LNCaP clone FGC (cell line): ENCODE data around the gene LYSET.

ENCODE experiments used
- DNase-seq: peaks from one replicate; pipeline ENCODE4 v3.0.0-alpha.2; 2011; ENCODE audit warnings: low read depth
- H3K4me3 ChIP-seq: 2 replicates; pipeline ENCODE4 v1.5.1; 2011; ENCODE audit warnings: mild to moderate bottlenecking, low read depth, low read length, control low read depth
- CTCF ChIP-seq: IDR thresholded peaks from 2 replicates; pipeline ENCODE4 v1.5.1; 2012; ENCODE audit warnings: mild to moderate bottlenecking; ENCODE audit not compliant: control insufficient read depth, insufficient read depth; ENCODE audit errors: extremely low read depth

Gene LYSET

GRCh38 chr14:93199031-93199430 lies 13.9 kb downstream of the LYSET start:
- H3K4me3 ChIP-seq = no peak overlapping the region
- DNase-seq = no peak

DNA sequence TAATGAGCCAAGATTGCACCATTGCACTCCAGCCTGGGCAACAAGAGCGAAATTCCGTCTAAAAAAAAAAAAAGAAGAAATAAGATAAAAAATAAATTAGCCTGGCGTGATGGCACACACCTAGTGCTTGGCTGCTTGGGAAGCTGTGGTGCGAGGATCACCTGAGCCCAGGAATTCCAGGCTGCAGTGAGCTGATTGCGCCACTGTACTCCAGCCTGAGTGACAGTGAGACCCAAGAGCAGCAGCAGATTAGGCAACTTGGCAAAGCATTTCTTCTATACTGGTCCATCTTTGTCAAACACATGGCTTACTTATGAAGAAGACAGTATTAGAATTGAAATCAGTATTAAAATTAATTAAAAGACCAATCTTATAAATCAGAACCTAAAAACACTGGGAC lies 15.4 kb downstream of the LYSET start:
- DNase-seq = no peak
- no peak for TF ChIP-seq CTCF
- no peak overlapping the region for H3K4me3 ChIP-seq

More at GRCh38 chr14:93199031-93199430, 13.9 kb downstream of the LYSET start:
- no peak for TF ChIP-seq CTCF

- DNase-seq = no peak
- H3K4me3 ChIP-seq = no peak overlapping the region
- no peak for TF ChIP-seq CTCF
Observed at GRCh38 chr14:93201155-93201704, 16.1 kb downstream of the LYSET start.

DNA sequence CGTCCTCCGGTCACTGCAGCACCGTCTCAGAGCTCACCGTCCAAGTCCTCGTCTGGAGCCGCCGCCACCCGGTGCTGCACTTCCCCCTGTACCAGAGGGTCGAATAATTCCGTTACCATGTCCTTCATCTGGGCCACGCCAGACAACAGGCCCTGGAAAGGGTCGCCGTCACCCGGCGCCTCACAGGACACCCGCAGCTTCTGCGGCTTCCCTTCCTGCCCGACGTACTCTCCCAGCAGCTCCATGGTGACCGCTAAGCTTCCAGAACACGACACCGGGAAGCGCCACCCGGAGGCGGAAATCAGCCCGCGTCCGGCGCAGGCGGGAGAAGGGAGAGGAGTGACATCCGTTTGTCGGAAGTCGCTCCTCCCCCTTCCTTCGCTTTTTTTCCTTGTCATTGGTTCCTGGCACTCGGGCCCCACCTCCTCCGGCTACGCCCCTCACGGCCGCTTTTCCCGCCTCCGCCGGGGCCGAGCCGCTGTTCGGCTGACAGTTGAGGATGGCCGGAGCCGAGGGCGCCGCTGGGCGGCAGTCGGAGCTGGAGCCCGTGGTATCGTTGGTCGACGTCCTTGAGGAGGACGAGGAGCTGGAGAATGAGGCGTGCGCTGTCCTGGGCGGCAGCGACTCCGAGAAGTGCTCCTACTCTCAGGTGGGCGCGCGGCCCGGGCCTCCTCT lies 21.8 kb downstream of the LYSET start, which contains the start of the genes GON7 and UBR7:
Gene GON7 (minus strand): TSS at position 273 of the 675 bp plus-strand sequence. CDS start 28 bp downstream, at position 245.
Gene UBR7 (plus strand): TSS at position 464 of the 675 bp plus-strand sequence. CDS start 36 bp downstream, at position 500.
- peak within 1 kb of the TSS; percentile 90 for H3K4me3 ChIP-seq
- DNase-seq = peak; percentile 95
- 0 out of 2 replicates have a peak, but pooled peaks have one; percentile 30 for TF ChIP-seq CTCF

- peak; percentile 59 for TF ChIP-seq CTCF
- peak overlapping the region; percentile 90 for H3K4me3 ChIP-seq
- DNase-seq = no peak
Observed at GRCh38 chr14:93207468-93208308, 22.6 kb downstream of the LYSET start.

- DNase-seq = no peak
- H3K4me3 ChIP-seq = no peak overlapping the region
- no peak for TF ChIP-seq CTCF
Observed at GRCh38 chr14:93212432-93212831, 27.3 kb downstream of the LYSET start.
